Epithelial cell of esophagus (primary cell): ENCODE data around the gene SNPH.

ENCODE experiments used
- DNase-seq: peaks from one replicate; pipeline ENCODE4 v3.0.0; 2010; ENCODE audit warnings: low read depth
- H3K4me3 ChIP-seq: 2 replicates; pipeline ENCODE4 v1.5.1; 2011; ENCODE audit warnings: mild to moderate bottlenecking, low read length, control low read depth
- CTCF ChIP-seq: IDR thresholded peaks from 2 replicates; pipeline ENCODE4 v1.5.1; 2011; ENCODE audit warnings: low read depth, mild to moderate bottlenecking, low read length, control low read depth, inconsistent platforms; ENCODE audit not compliant: insufficient read depth; ENCODE audit errors: missing control alignments

Gene SNPH

DNA sequence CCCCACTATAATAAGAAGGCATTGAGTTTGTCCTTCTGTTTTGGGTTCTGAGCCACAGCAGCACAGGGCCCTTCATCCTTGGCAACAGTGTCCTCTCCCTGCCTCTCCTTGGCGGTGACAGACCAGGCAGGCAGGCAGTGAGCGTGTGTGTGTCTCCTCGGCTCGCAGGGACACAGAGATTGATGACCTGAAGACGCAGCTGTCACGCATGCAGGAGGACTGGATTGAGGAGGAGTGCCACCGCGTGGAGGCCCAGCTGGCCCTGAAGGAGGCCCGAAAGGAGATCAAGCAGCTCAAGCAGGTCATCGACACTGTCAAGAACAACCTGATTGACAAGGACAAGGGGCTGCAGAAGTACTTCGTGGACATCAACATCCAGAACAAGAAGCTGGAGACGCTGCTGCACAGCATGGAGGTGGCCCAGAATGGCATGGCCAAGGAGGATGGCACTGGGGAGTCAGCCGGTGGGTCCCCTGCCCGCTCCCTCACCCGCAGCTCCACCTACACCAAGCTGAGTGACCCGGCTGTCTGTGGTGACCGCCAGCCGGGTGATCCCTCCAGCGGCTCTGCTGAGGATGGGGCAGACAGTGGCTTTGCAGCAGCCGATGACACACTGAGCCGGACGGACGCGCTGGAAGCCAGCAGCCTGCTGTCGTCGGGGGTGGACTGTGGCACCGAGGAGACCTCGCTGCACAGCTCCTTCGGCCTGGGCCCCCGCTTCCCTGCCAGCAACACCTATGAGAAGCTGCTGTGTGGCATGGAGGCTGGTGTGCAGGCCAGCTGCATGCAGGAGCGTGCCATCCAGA, 38.8 kb downstream of the SNPH start:
- DNase-seq: no peak
- H3K4me3 ChIP-seq: no peak overlapping the region

DNA sequence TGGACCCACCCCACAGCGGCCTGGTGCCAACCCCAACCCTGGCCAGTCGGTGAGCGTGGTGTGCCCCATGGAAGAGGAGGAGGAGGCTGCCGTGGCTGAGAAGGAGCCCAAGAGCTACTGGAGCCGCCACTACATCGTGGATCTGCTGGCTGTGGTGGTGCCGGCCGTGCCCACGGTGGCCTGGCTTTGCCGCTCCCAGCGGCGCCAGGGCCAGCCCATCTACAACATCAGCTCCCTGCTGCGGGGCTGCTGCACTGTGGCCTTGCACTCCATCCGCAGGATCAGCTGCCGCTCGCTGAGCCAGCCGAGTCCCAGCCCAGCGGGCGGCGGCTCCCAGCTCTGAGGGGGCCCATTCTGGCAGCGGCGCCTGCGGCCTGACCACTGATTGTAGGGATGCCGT, 39.6 kb downstream of the SNPH start:
- no peak for TF ChIP-seq CTCF
- DNase-seq: no peak
- H3K4me3 ChIP-seq: no peak overlapping the region

More for the DNA sequence above, 38.8 kb downstream of the SNPH start:
- no peak for TF ChIP-seq CTCF

- TF ChIP-seq CTCF: no peak
- no peak for DNase-seq
- no peak overlapping the region for H3K4me3 ChIP-seq
Measured at GRCh38 chr20:1306316-1307135, 40.4 kb downstream of the SNPH start.

DNA sequence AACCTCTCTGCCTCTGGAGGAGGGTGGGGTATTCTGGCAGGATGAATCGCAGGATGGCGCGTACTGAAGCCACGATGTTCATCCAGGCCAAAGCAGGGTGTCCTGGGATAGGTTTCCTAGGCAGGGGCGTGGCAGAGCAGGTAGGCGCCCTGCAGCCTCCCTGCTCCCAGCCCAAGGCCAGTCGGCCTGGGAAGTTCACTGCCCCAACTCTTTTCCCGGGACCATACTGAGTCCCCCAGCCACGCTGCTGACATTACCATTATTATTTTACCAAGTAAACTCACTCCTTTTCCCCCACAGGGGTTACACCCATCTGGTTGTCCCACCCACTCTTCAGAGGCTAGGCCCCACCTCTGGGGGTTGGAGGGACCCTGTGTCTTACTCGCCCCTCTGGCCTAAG, 41.1 kb downstream of the SNPH start:
- no peak for TF ChIP-seq CTCF
- no peak for DNase-seq
- H3K4me3 ChIP-seq: no peak overlapping the region

DNA sequence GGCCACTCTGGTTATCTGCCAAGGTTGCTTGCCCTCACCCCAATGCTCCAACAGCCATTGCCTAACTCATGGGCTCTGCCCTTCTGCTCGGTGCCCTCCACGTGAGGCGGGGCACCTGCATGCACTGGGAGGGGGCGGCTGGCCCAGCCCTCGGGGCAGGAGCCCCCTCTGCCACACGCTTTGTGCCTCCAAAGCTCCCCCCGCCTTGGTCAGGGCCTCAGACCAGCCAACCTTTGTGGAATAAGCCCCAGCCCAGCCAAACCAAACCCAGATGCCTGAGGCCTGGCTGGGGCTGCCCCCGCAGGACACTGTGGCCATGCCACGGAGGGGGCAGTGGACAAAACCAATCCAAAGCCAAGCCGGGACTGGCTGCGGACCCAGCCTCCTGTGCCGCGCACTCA, 41.5 kb downstream of the SNPH start:
- no peak for TF ChIP-seq CTCF
- DNase-seq: no peak

DNA sequence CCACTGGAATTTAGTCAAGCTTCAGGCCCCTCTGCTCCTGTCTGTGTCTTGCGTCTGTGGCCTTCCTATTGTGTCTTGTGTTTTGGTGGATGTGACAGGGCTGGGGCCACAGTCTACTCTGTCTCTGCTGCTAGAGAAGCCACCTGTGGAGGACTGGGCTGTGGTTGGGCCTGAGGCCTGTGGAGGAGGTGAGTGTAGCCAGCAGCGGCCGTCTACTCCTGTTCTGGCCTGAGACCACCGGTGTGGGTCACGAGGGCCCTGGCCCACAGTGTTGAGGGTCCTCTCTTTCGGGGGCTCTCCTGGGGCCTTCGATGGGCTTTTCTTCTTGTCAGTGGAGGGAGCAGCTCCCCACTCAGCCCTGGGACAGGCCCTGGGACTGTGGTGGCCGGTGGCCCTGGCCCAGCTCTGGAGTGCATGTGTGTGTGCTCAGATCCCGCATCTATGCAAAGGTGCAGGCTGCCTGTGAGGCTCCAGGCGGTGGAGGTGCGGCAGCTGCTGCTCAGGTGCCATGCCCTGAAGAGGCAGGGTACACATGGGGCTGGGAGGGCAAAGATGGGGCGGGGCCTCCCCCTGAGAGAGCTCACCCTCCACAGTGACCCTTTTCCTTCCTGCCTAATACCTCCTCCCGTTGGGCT, 42.1 kb downstream of the SNPH start:
- no peak overlapping the region for H3K4me3 ChIP-seq
- no peak for TF ChIP-seq CTCF
- DNase-seq: no peak

More for the DNA sequence above, 41.5 kb downstream of the SNPH start:
- H3K4me3 ChIP-seq: no peak overlapping the region
